Keratinocyte (primary cell): Measurements from ENCODE around the gene RAP1GAP2. TPM values are rescaled to one million over a fixed set of nuclear protein-coding genes. Genes with fewer than 3 reads are reported as not detected.
A peak's percentile ranks its signal among the peaks of the same experiment; 100 is the strongest.

Experiments used
- DNase-seq: peaks from one replicate; pipeline ENCODE4 v3.0.0-alpha.2; 2011; ENCODE audit warnings: low read depth, missing footprints, low spot score
- FAIRE-seq: peaks from 2 replicates; lab custom pipeline; 2011; peaks lifted over from hg19 to GRCh38; lab: Jason Lieb, UNC
- H2AFZ ChIP-seq: 2 replicates; pipeline ENCODE4 v1.6.0; 2012; ENCODE audit warnings: low read length, control low read depth, inconsistent platforms; ENCODE audit not compliant: control insufficient read depth
- H3K27ac ChIP-seq: 2 replicates; pipeline ENCODE4 v1.5.1; 2011; ENCODE audit warnings: low read length; ENCODE audit not compliant: control insufficient read depth, insufficient read depth
- H3K27me3 ChIP-seq: 3 replicates; pipeline ENCODE4 v1.6.0; 2011; ENCODE audit warnings: low read length; ENCODE audit not compliant: control insufficient read depth, insufficient read depth; ENCODE audit errors: extremely low read depth
- H3K36me3 ChIP-seq, 2 experiments: 2 replicates in 1 of 2; 3 replicates in 1 of 2; pipeline ENCODE4 v1.5.1; 2011; ENCODE audit warnings: low read length in 2 of 2, mild to moderate bottlenecking in 1 of 2; ENCODE audit not compliant: control insufficient read depth in 2 of 2, insufficient read depth in 2 of 2; ENCODE audit errors: extremely low read depth in 1 of 2
- H3K4me1 ChIP-seq: 3 replicates; pipeline ENCODE4 v1.5.1; 2011; ENCODE audit warnings: low read length; ENCODE audit not compliant: control insufficient read depth, insufficient read depth; ENCODE audit errors: extremely low read depth
- H3K4me2 ChIP-seq: 3 replicates; pipeline ENCODE4 v1.6.0; 2011; ENCODE audit warnings: low read depth, low read length; ENCODE audit not compliant: control insufficient read depth, insufficient read depth; ENCODE audit errors: extremely low read depth
- H3K4me3 ChIP-seq, 3 experiments: fragments of 200-600 bp in 1 of 3; sonication (generic) in 1 of 3; 2 replicates in 2 of 3; 3 replicates in 1 of 3; pipeline ENCODE4 v1.5.1; 2011 to 2016; ENCODE audit warnings: low read length in 3 of 3, mild to moderate bottlenecking in 3 of 3, control low read depth in 2 of 3, inconsistent platforms in 1 of 3, low read depth in 1 of 3, mixed read lengths in 1 of 3, mixed run types in 1 of 3, moderate library complexity in 1 of 3; ENCODE audit not compliant: control insufficient read depth in 2 of 3, insufficient read depth in 2 of 3; ENCODE audit errors: extremely low read depth in 1 of 3
- H3K79me2 ChIP-seq: 2 replicates; pipeline ENCODE4 v1.6.0; 2012; ENCODE audit warnings: low read length; ENCODE audit not compliant: control insufficient read depth, insufficient read depth
- H3K9ac ChIP-seq: 3 replicates; pipeline ENCODE4 v1.6.0; 2011; ENCODE audit warnings: low read length; ENCODE audit not compliant: control insufficient read depth, insufficient read depth; ENCODE audit errors: extremely low read depth
- H3K9me1 ChIP-seq: 3 replicates; pipeline ENCODE4 v1.6.0; 2011; ENCODE audit warnings: low read length; ENCODE audit not compliant: control insufficient read depth, insufficient read depth; ENCODE audit errors: extremely low read depth
- H3K9me3 ChIP-seq: 2 replicates; pipeline ENCODE4 v1.5.1; 2012; ENCODE audit warnings: low read depth, low read length; ENCODE audit not compliant: control insufficient read depth
- H4K20me1 ChIP-seq: 3 replicates; pipeline ENCODE4 v1.6.0; 2011; ENCODE audit warnings: low read length; ENCODE audit not compliant: control insufficient read depth, insufficient read depth; ENCODE audit errors: extremely low read depth
- CTCF ChIP-seq, 3 experiments: IDR thresholded peaks in 1 of 3; conservative IDR thresholded peaks in 1 of 3; optimal IDR thresholded peaks in 1 of 3; 2 replicates in 2 of 3; 3 replicates in 1 of 3; pipeline versions ENCODE3 to v1.5.1; 2011; ENCODE audit warnings: low read length in 3 of 3, mild to moderate bottlenecking in 3 of 3, moderate library complexity in 2 of 3, control low read depth in 1 of 3, inconsistent platforms in 1 of 3; ENCODE audit not compliant: insufficient read depth in 2 of 3; ENCODE audit errors: extremely low read depth in 1 of 3
- EZH2 ChIP-seq: IDR thresholded peaks from one replicate; pipeline ENCODE4 v1.6.1; 2012; ENCODE audit warnings: inconsistent platforms, mild to moderate bottlenecking, low read length, moderate library complexity
- dilution Hi-C: fragments of 300-500 bp; cut with MboI; formaldehyde crosslinking; loops from one replicate; pipeline ENCODE4 v1.7.0; 2020; ENCODE audit warnings: low sequenced_read_pairs; ENCODE audit not compliant: extremely low pct_ligation_motif_present
- polyA plus RNA-seq, 5 experiments: library from polyadenylated mRNA; depleted of rRNA in 3 of 5; stranded (reverse) in 3 of 5; stranded (forward) in 1 of 5; unstranded in 1 of 5; fragments of >200 nt; gene quantifications; 1 replicate in 1 of 5; 2 replicates in 3 of 5; 3 replicates in 1 of 5; pipeline versions ENCODE4 v1.2.1 to v1.2.3, GENCODE V29; 2011 to 2012; ENCODE audit warnings: missing spikeins in 2 of 5, low read depth in 1 of 5, low replicate concordance in 1 of 5

RAP1GAP2 gene
- polyA plus RNA-seq, 1 donor (not counting 4 experiments of a cell fraction or from before 2014, with no cell fraction given), result 13.6 TPM

DNA sequence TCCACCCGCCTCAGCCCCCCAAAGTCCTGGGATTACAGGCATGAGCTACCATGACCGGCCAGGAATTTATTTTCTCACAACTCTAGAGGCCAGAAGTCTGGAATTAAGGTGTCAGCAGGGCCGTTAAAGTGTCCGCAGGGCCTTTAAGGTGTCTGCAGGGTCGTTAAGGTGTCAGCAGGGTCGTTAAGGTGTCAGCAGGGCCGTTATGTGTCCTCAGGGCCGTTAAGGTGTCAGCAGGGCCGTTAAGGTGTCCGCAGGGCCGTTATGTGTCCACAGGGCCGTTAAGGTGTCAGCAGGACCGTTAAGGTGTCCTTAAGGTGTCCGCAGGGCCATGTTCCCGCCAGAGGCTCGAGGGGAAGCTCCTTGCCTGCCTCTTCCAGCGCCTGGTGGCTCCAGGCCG, 125.2 kb downstream of the RAP1GAP2 start:
- H3K9ac ChIP-seq, result no peak overlapping the region
- H3K79me2 ChIP-seq, result peaks cover 3% of the 10 kb centered on the region
- H3K4me1 ChIP-seq, result peaks cover 27% of the 10 kb centered on the region
- TF ChIP-seq EZH2 (no peak), CTCF (optimal IDR thresholded peaks at IDR 0.05 in 1 of 3, IDR thresholded peaks at IDR 0.05 in 1 of 3, conservative IDR thresholded peaks at IDR 0.05 in 1 of 3; ENCODE audit: extremely low read depth in 1 of 3, insufficient read depth in 2 of 3, low read length in 3 of 3) (no peak)
- peaks cover 5 to 8% of the 10 kb centered on the region in 2 experiments for H3K36me3 ChIP-seq
- FAIRE-seq (no peak), DNase-seq (no peak)
- no peaks in the 10 kb centered on the region for H3K9me3 ChIP-seq
- no peaks in the 10 kb centered on the region for H3K9me1 ChIP-seq
- H2AFZ ChIP-seq, result no peak overlapping the region
- no peaks in the 10 kb centered on the region for H4K20me1 ChIP-seq
- no peak overlapping the region for H3K4me2 ChIP-seq
- H3K4me3 ChIP-seq, result no peak overlapping the region
- no peak overlapping the region for H3K27ac ChIP-seq
- no peaks in the 10 kb centered on the region for H3K27me3 ChIP-seq
- dilution Hi-C loops, result no loop called here

GRCh38 chr17:2924211-2924610, 128.0 kb downstream of the RAP1GAP2 start:
- FAIRE-seq (peak; percentile 69), DNase-seq (no peak)
- no peaks in the 10 kb centered on the region for H3K9me1 ChIP-seq
- H3K4me2 ChIP-seq, result peak overlapping the region; percentile 22
- peak overlapping the region; percentile 4 for H3K27ac ChIP-seq
- peaks cover 3 to 7% of the 10 kb centered on the region in 2 experiments for H3K36me3 ChIP-seq
- H3K4me3 ChIP-seq, result no peak overlapping the region
- H3K9ac ChIP-seq, result no peak overlapping the region
- H3K4me1 ChIP-seq, result peaks cover 29% of the 10 kb centered on the region
- H4K20me1 ChIP-seq, result no peaks in the 10 kb centered on the region
- peaks cover 3% of the 10 kb centered on the region for H3K79me2 ChIP-seq
- dilution Hi-C loops, result no loop called here
- H3K9me3 ChIP-seq, result no peaks in the 10 kb centered on the region
- TF ChIP-seq CTCF (optimal IDR thresholded peaks at IDR 0.05 in 1 of 3, IDR thresholded peaks at IDR 0.05 in 1 of 3, conservative IDR thresholded peaks at IDR 0.05 in 1 of 3; ENCODE audit: extremely low read depth in 1 of 3, insufficient read depth in 2 of 3, low read length in 3 of 3) (no peak), EZH2 (no peak)
- no peaks in the 10 kb centered on the region for H3K27me3 ChIP-seq
- no peak overlapping the region for H2AFZ ChIP-seq
